Measurements from ENCODE around the gene C2orf81. TPM values are rescaled to one million over a fixed set of nuclear protein-coding genes. Genes with fewer than 3 reads are reported as not detected.
A peak's percentile ranks its signal among the peaks of the same experiment; 100 is the strongest.

The C2orf81 gene
- total RNA-seq, 1 experiment from 2014 or later, result 9.8 TPM

DNA sequence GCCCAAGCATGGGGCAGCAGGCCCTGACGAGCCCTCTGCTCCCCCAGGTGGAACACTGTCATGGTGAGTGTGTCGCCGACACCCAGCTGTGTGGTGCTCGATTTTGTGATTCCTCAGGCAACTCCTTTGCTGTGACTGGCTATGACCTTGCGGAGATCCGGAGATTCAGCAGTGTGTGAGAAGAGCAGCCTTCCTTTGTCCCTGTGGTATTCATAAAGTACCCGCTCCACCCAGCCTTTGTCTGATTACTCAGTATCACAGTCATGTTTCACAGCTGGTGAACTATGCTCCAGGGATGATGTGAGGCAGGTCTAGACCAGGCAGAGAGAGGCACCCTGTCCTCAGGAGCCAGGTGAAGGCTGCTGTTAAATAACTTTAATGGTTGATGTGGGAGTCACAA is 4.1 kb upstream of the C2orf81 start:
- Histone ChIP-seq H3K4me2 (no peak overlapping the region), H3K79me2 (ENCODE audit: low read depth) (no peaks in the 10 kb centered on the region), H3K4me1 (replicated peaks; ENCODE audit: insufficient read depth) (peaks cover 5% of the 10 kb centered on the region), H4K20me1 (ENCODE audit: insufficient read depth) (0 out of 2 replicates have a peak, but pooled peaks cover 4% of the 10 kb centered on the region), H3K27ac (no peak overlapping the region), H3K9me3 (ENCODE audit: insufficient read depth, low read depth) (no peaks in the 10 kb centered on the region), H3F3A (ENCODE audit: insufficient read depth, low read depth) (peaks cover 41% of the 10 kb centered on the region; the same call in 1 of the 2 replicates), H3K4me3 (no peak overlapping the region), H3K9me2 (ENCODE audit: insufficient read depth) (no peaks in the 10 kb centered on the region), H2AFZ (no peak overlapping the region), H3K36me3 (ENCODE audit: low read depth) (peaks cover 24% of the 10 kb centered on the region), H3K27me3 (ENCODE audit: insufficient read depth, low read depth) (no peaks in the 10 kb centered on the region)
- intact Hi-C loops (cut with micrococcal nuclease; ENCODE audit: unreplicated experiment), result no loop called here
- ChIA-PET POLR2A (ENCODE audit: unreplicated experiment) (no interaction called here), CTCF (no interaction called here)
- BruUV-seq (replicated peaks), result no TSS peak
- TF ChIP-seq, protein P1, sequence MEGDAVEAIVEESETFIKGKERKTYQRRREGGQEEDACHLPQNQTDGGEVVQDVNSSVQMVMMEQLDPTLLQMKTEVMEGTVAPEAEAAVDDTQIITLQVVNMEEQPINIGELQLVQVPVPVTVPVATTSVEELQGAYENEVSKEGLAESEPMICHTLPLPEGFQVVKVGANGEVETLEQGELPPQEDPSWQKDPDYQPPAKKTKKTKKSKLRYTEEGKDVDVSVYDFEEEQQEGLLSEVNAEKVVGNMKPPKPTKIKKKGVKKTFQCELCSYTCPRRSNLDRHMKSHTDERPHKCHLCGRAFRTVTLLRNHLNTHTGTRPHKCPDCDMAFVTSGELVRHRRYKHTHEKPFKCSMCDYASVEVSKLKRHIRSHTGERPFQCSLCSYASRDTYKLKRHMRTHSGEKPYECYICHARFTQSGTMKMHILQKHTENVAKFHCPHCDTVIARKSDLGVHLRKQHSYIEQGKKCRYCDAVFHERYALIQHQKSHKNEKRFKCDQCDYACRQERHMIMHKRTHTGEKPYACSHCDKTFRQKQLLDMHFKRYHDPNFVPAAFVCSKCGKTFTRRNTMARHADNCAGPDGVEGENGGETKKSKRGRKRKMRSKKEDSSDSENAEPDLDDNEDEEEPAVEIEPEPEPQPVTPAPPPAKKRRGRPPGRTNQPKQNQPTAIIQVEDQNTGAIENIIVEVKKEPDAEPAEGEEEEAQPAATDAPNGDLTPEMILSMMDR (conservative IDR thresholded peaks at IDR 0.05), result no peak
- TF ChIP-seq EZH2 (IDR thresholded peaks at IDR 0.05; ENCODE audit: low read depth), result no peak
- DNase-seq, result peak in 1 of 2 experiments; percentile 26

DNA sequence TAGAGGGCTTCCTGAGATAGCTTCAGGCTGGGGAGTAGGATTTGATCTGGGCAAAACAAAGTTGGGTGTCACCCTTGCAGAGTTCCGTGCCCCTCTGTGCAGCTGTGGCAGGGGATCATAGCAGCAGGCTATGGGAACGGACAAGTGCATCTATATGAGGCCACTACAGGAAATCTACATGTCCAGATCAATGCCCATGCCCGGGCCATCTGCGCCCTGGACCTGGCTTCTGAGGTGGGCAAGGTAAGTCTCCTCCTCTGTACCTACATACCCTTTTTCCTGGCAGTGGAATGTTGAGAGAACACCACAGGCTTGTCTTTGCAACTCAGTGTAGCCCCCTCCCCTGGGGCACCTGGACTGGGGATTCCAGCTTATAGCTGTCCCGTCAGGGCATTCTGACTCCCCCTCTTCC is 3.6 kb upstream of the C2orf81 start:
- Histone ChIP-seq H3K9me3 (ENCODE audit: insufficient read depth, low read depth) (no peaks in the 10 kb centered on the region), H3K79me2 (ENCODE audit: low read depth) (no peaks in the 10 kb centered on the region), H3K27ac (no peak overlapping the region), H3K36me3 (ENCODE audit: low read depth) (peaks cover 19% of the 10 kb centered on the region; the same call in 1 of the 2 replicates), H3K4me2 (no peak overlapping the region), H3K4me1 (replicated peaks; ENCODE audit: insufficient read depth) (peaks cover 9% of the 10 kb centered on the region), H3F3A (ENCODE audit: insufficient read depth, low read depth) (peaks cover 41% of the 10 kb centered on the region; the same call in 1 of the 2 replicates), H2AFZ (no peak overlapping the region), H3K9me2 (ENCODE audit: insufficient read depth) (no peaks in the 10 kb centered on the region), H3K27me3 (ENCODE audit: insufficient read depth, low read depth) (no peaks in the 10 kb centered on the region), H3K4me3 (no peak overlapping the region), H4K20me1 (ENCODE audit: insufficient read depth) (0 out of 2 replicates have a peak, but pooled peaks cover 4% of the 10 kb centered on the region)
- no peak for DNase-seq
- TSS peak; percentile 4 for BruUV-seq (replicated peaks)
- intact Hi-C loops (cut with micrococcal nuclease; ENCODE audit: unreplicated experiment), result no loop called here
- no peak for TF ChIP-seq EZH2 (IDR thresholded peaks at IDR 0.05; ENCODE audit: low read depth)
- TF ChIP-seq, protein P1 (conservative IDR thresholded peaks at IDR 0.05), result no peak
- ChIA-PET CTCF (no interaction called here), POLR2A (ENCODE audit: unreplicated experiment) (no interaction called here)

GRCh38 chr2:74424139-74424992 is 2.9 kb upstream of the C2orf81 start:
- Histone ChIP-seq H3K9me2 (ENCODE audit: insufficient read depth) (no peaks in the 10 kb centered on the region), H3K9me3 (ENCODE audit: insufficient read depth, low read depth) (no peaks in the 10 kb centered on the region), H3K79me2 (ENCODE audit: low read depth) (no peaks in the 10 kb centered on the region), H3K27me3 (ENCODE audit: insufficient read depth, low read depth) (no peaks in the 10 kb centered on the region), H2AFZ (no peak overlapping the region), H4K20me1 (ENCODE audit: insufficient read depth) (0 out of 2 replicates have a peak, but pooled peaks cover 4% of the 10 kb centered on the region), H3K4me3 (no peak overlapping the region), H3K4me1 (replicated peaks; ENCODE audit: insufficient read depth) (peaks cover 9% of the 10 kb centered on the region), H3K4me2 (no peak overlapping the region), H3K36me3 (ENCODE audit: low read depth) (peaks cover 13% of the 10 kb centered on the region; the same call in 1 of the 2 replicates), H3K27ac (no peak overlapping the region), H3F3A (ENCODE audit: insufficient read depth, low read depth) (peaks cover 41% of the 10 kb centered on the region; the same call in 1 of the 2 replicates)
- no peak for DNase-seq
- ChIA-PET CTCF (no interaction called here), POLR2A (ENCODE audit: unreplicated experiment) (no interaction called here)
- BruUV-seq (replicated peaks), result no TSS peak
- TF ChIP-seq, protein P1 (conservative IDR thresholded peaks at IDR 0.05), result no peak
- TF ChIP-seq EZH2 (IDR thresholded peaks at IDR 0.05; ENCODE audit: low read depth), result no peak
- intact Hi-C loops (cut with micrococcal nuclease; ENCODE audit: unreplicated experiment), result no loop called here

All from PC-9 (cell line).